Liver (tissue), 9 donors: ENCODE data around the gene GNAT1. TPM values are rescaled to one million over a fixed set of nuclear protein-coding genes. Genes with fewer than 3 reads are reported as not detected.
A peak's percentile ranks its signal among the peaks of the same experiment; 100 is the strongest.
"Not testable (repeated sequence)": the region's sequence is repeated elsewhere in the genome, so short reads cannot be mapped to it uniquely, and the experiment has no call there.

Source experiments
- DNase-seq: peaks from one replicate; pipeline ENCODE4 v3.0.0-alpha.2; 2017; ENCODE audit warnings: low spot score
- H3K27ac ChIP-seq, 2 donors: one replicate each; pipeline ENCODE4 v1.7.0; 2013; ENCODE audit warnings: inconsistent platforms in 2 of 2, low read length in 2 of 2, control low read depth in 1 of 2, low read depth in 1 of 2, mild to moderate bottlenecking in 1 of 2
- H3K27me3 ChIP-seq, 4 donors: one replicate each; pipeline versions ENCODE4 v1.6.1 to v1.7.0; 2013; ENCODE audit warnings: low read length in 3 of 4, inconsistent platforms in 1 of 4, mild to moderate bottlenecking in 1 of 4, moderate library complexity in 1 of 4; ENCODE audit not compliant: control insufficient read depth in 4 of 4, insufficient read depth in 4 of 4
- H3K36me3 ChIP-seq, 4 donors: one replicate each; pipeline versions ENCODE4 v1.6.1 to v1.7.0; 2013; ENCODE audit warnings: low read length in 3 of 4, mild to moderate bottlenecking in 3 of 4, low read depth in 1 of 4, moderate library complexity in 1 of 4; ENCODE audit not compliant: control insufficient read depth in 4 of 4, insufficient read depth in 3 of 4
- H3K4me1 ChIP-seq, 4 donors: one replicate each; pipeline versions ENCODE4 v1.6.1 to v1.7.0; 2013; ENCODE audit warnings: low read length in 3 of 4, mild to moderate bottlenecking in 3 of 4, moderate library complexity in 1 of 4; ENCODE audit not compliant: control insufficient read depth in 4 of 4, insufficient read depth in 4 of 4
- H3K4me3 ChIP-seq, 3 donors: one replicate each; pipeline versions ENCODE4 v1.6.1 to v1.7.0; 2013; ENCODE audit warnings: low read length in 3 of 3, control low read depth in 1 of 3, low read depth in 1 of 3, mild to moderate bottlenecking in 1 of 3
- H3K9ac ChIP-seq, 2 donors: one replicate each; pipeline ENCODE4 v1.7.0; 2013; ENCODE audit warnings: low read length in 2 of 2, mild to moderate bottlenecking in 2 of 2, moderate library complexity in 2 of 2, control low read depth in 1 of 2, low read depth in 1 of 2
- H3K9me3 ChIP-seq, 4 donors: one replicate each; pipeline versions ENCODE4 v1.6.1 to v1.7.0; 2013; ENCODE audit warnings: low read length in 3 of 4; ENCODE audit not compliant: control insufficient read depth in 4 of 4
- ATF3 ChIP-seq: IDR thresholded peaks from 2 replicates; pipeline ENCODE4 v1.6.1; 2016; ENCODE audit warnings: antibody characterized with exemption
- CTCF ChIP-seq: fragments of 150-350 bp; IDR thresholded peaks from 2 replicates; pipeline ENCODE4 v1.5.1; 2017; ENCODE audit warnings: improper control_type of control experiment, low read depth, low read length; ENCODE audit not compliant: missing input control
- EGR1 ChIP-seq, 2 donors: IDR thresholded peaks; 2 replicates each; pipeline ENCODE4 v1.6.1; 2016 to 2018; ENCODE audit warnings: antibody characterized with exemption in 2 of 2, low read depth in 2 of 2
- FOXA1 ChIP-seq: IDR thresholded peaks from 2 replicates; pipeline ENCODE4 v1.6.1; 2016; ENCODE audit warnings: antibody characterized with exemption
- FOXA2 ChIP-seq: IDR thresholded peaks from 2 replicates; pipeline ENCODE4 v1.6.1; 2016; ENCODE audit warnings: antibody characterized with exemption
- GABPA ChIP-seq, 2 donors: IDR thresholded peaks in 1 of 2; conservative IDR thresholded peaks in 1 of 2; 2 replicates each; pipeline ENCODE4 v1.6.1; 2016; ENCODE audit warnings: antibody characterized with exemption in 2 of 2, mild to moderate bottlenecking in 1 of 2, moderate library complexity in 1 of 2
- HNF4A ChIP-seq, 2 donors: conservative IDR thresholded peaks; 2 replicates each; pipeline ENCODE4 v1.6.1; 2016; ENCODE audit warnings: antibody characterized with exemption in 2 of 2, mild to moderate bottlenecking in 2 of 2
- HNF4G ChIP-seq: IDR thresholded peaks from 2 replicates; pipeline ENCODE4 v1.6.1; 2016; ENCODE audit warnings: antibody characterized with exemption
- JUND ChIP-seq, 2 donors: IDR thresholded peaks; 2 replicates each; pipeline ENCODE4 v1.6.1; 2016; ENCODE audit warnings: antibody characterized with exemption in 2 of 2
- MAX ChIP-seq: IDR thresholded peaks from 2 replicates; pipeline ENCODE4 v1.6.1; 2016; ENCODE audit warnings: antibody characterized with exemption
- NR2F2 ChIP-seq: IDR thresholded peaks from 2 replicates; pipeline ENCODE4 v1.6.1; 2016; ENCODE audit warnings: antibody characterized with exemption
- RAD21 ChIP-seq, 2 donors: IDR thresholded peaks; 2 replicates each; pipeline ENCODE4 v1.6.1; 2016; ENCODE audit warnings: antibody characterized with exemption in 2 of 2, mild to moderate bottlenecking in 2 of 2
- REST ChIP-seq: IDR thresholded peaks from 2 replicates; pipeline ENCODE4 v1.6.1; 2016; ENCODE audit warnings: antibody characterized with exemption, mild to moderate bottlenecking
- RXRA ChIP-seq, 2 donors: IDR thresholded peaks; 2 replicates each; pipeline ENCODE4 v1.6.1; 2017 to 2018; ENCODE audit warnings: antibody characterized with exemption in 2 of 2, mild to moderate bottlenecking in 1 of 2
- SP1 ChIP-seq: IDR thresholded peaks from 2 replicates; pipeline ENCODE4 v1.6.1; 2018; ENCODE audit warnings: antibody characterized with exemption, mild to moderate bottlenecking
- TAF1 ChIP-seq: conservative IDR thresholded peaks from 2 replicates; pipeline ENCODE4 v1.6.1; 2016; ENCODE audit warnings: antibody characterized with exemption, mild to moderate bottlenecking
- YY1 ChIP-seq: IDR thresholded peaks from 2 replicates; pipeline ENCODE4 v1.6.1; 2016; ENCODE audit warnings: antibody characterized with exemption, mild to moderate bottlenecking
- ZBTB33 ChIP-seq: IDR thresholded peaks from 2 replicates; pipeline ENCODE4 v1.6.1; 2016; ENCODE audit warnings: antibody characterized with exemption
- WGBS: extraction: QIAGEN DNeasy Blood & Tissue Kit; methylation state at CpG from one replicate; pipeline ENCODE4 v1.1.7; 2013; 5-methylcytosine and 5-hydroxymethylcytosine counted together
- polyA plus RNA-seq, 2 donors: library from polyadenylated mRNA; stranded (reverse) in 1 of 2; unstranded in 1 of 2; fragments of 200-250 nt in 1 of 2; fragments of >200 nt in 1 of 2; fragmentation: Nextera tagmentation in 1 of 2; extraction: Ambion mirVana in 1 of 2; gene quantifications; one replicate each; pipeline versions ENCODE4 v1.2.1 to v1.2.3, GENCODE V29; 2013 to 2015
- total RNA-seq, 2 donors: library from RNA; depleted of rRNA; stranded (reverse); fragments of >200 nt; gene quantifications; one replicate each; pipeline ENCODE4 v1.2.3, GENCODE V29; 2014
- donor health status: healthy.
- donor health status: healthy.
- donor health status: healthy.
- donor health status: healthy.
- donor health status: healthy.

GNAT1 gene
- total and polyA plus RNA-seq, 4 donors = 0.08 TPM; not detected in 3

- not testable (repeated sequence) for H3K36me3 ChIP-seq, H3K9ac ChIP-seq, H3K27me3 ChIP-seq, H3K9me3 ChIP-seq, DNase-seq
- Histone ChIP-seq H3K4me1 (peaks cover 4 to 18% (median 11%) of the 10 kb centered on the region in 4 donors), H3K4me3 (peak overlapping the region; percentile 70 to 88 (median 77)), H3K27ac (peak overlapping the region in 1 of 2 donors; percentile 69)
- WGBS = 56% methylated on average over 15 of the region's 15 CpGs
Observed at GRCh38 chr3:50228184-50228763, 36.9 kb downstream of the GNAT1 start.

GRCh38 chr3:50229490-50229889 is 38.1 kb downstream of the GNAT1 start:
- Histone ChIP-seq H3K27me3 (no peaks in the 10 kb centered on the region), H3K4me3 (no peak overlapping the region), H3K4me1 (peaks cover 4 to 18% (median 11%) of the 10 kb centered on the region in 4 donors), H3K36me3 (no peaks in the 10 kb centered on the region), H3K9ac (no peak overlapping the region), H3K27ac (no peak overlapping the region), H3K9me3 (no peaks in the 10 kb centered on the region)
- WGBS = 94% methylated on average over 3 of the region's 3 CpGs
- DNase-seq = no peak
- TF ChIP-seq RAD21 (IDR thresholded peaks at IDR 0.05) (no peak), JUND (IDR thresholded peaks at IDR 0.05) (no peak), RXRA (IDR thresholded peaks at IDR 0.05) (no peak), TAF1 (no peak), ZBTB33 (no peak), YY1 (no peak), HNF4A (conservative IDR thresholded peaks at IDR 0.05) (no peak), FOXA2 (no peak), HNF4G (no peak), EGR1 (IDR thresholded peaks at IDR 0.05; ENCODE audit: low read depth in 2 of 2) (no peak), FOXA1 (no peak)

GRCh38 chr3:50230104-50230793 is 38.8 kb downstream of the GNAT1 start:
- H3K4me1 ChIP-seq = peaks cover 5 to 18% (median 11%) of the 10 kb centered on the region in 4 donors
- H3K9me3 ChIP-seq = no peaks in the 10 kb centered on the region
- H3K36me3 ChIP-seq = no peaks in the 10 kb centered on the region
- no peak for DNase-seq
- 85% methylated on average over 8 of the region's 8 CpGs for WGBS
- H3K4me3 ChIP-seq = no peak overlapping the region
- H3K27me3 ChIP-seq = no peaks in the 10 kb centered on the region
- H3K27ac ChIP-seq = peak overlapping the region in 1 of 2 donors; percentile 40
- no peak overlapping the region for H3K9ac ChIP-seq
- TF ChIP-seq FOXA2 = no peak
- no peak for TF ChIP-seq YY1
- no peak for TF ChIP-seq HNF4G
- no peak for TF ChIP-seq HNF4A (conservative IDR thresholded peaks at IDR 0.05)
- no peak for TF ChIP-seq SP1
- TF ChIP-seq NR2F2 = no peak
- TF ChIP-seq EGR1 (IDR thresholded peaks at IDR 0.05; ENCODE audit: low read depth in 2 of 2) = no peak
- TF ChIP-seq GABPA (IDR thresholded peaks at IDR 0.05 in 1 of 2, conservative IDR thresholded peaks at IDR 0.05 in 1 of 2) = no peak
- TF ChIP-seq TAF1 = no peak
- no peak for TF ChIP-seq MAX
- TF ChIP-seq ATF3 = no peak
- no peak for TF ChIP-seq JUND (IDR thresholded peaks at IDR 0.05)
- TF ChIP-seq CTCF = no peak
- TF ChIP-seq REST = no peak
- TF ChIP-seq RAD21 (IDR thresholded peaks at IDR 0.05) = no peak
- no peak for TF ChIP-seq RXRA (IDR thresholded peaks at IDR 0.05)
- no peak for TF ChIP-seq FOXA1
